CD4-positive, CD25-positive, alpha-beta regulatory T cell (primary cell): ENCODE data around the gene SLC12A4. TPM values are rescaled to one million over a fixed set of nuclear protein-coding genes. Genes with fewer than 3 reads are reported as not detected.
A peak's percentile ranks its signal among the peaks of the same experiment; 100 is the strongest.
"Not testable (repeated sequence)": the region's sequence is repeated elsewhere in the genome, so short reads cannot be mapped to it uniquely, and the experiment has no call there.

Experiments
- ATAC-seq, 2 donors: fragments of 150-1000 bp; cut with Tn5 transposase; one replicate each; pipeline ENCODE4 v1.10.0; 2021; ENCODE audit warnings: low read depth in 2 of 2, moderate number of reproducible peaks in 2 of 2, moderate library complexity in 1 of 2
- DNase-seq, 3 donors: peaks; one replicate each; pipeline versions ENCODE4 v3.0.0 to v3.0.0-alpha.2; 2012 to 2022; ENCODE audit warnings: mixed read lengths in 1 of 3
- H3K27ac ChIP-seq: one replicate; pipeline ENCODE4 v1.7.0; 2013; ENCODE audit warnings: mild to moderate bottlenecking, low read length; ENCODE audit not compliant: insufficient read depth, poor library complexity, severe bottlenecking
- H3K27me3 ChIP-seq: one replicate; pipeline ENCODE4 v1.7.0; 2013; ENCODE audit warnings: low read length; ENCODE audit not compliant: control insufficient read depth, insufficient read depth
- H3K36me3 ChIP-seq: one replicate; pipeline ENCODE4 v1.7.0; 2013; ENCODE audit warnings: mild to moderate bottlenecking, low read length, moderate library complexity; ENCODE audit not compliant: control insufficient read depth, insufficient read depth
- H3K4me1 ChIP-seq: 2 replicates; pipeline ENCODE4 v1.7.0; 2013; ENCODE audit warnings: mild to moderate bottlenecking, low read length; ENCODE audit not compliant: insufficient read depth, control insufficient read depth, poor library complexity, severe bottlenecking
- H3K4me3 ChIP-seq: one replicate; pipeline ENCODE4 v1.7.0; 2013; ENCODE audit warnings: low read depth, mild to moderate bottlenecking, low read length, moderate library complexity
- H3K9me3 ChIP-seq, 2 experiments: 1 replicate in 1 of 2; 2 replicates in 1 of 2; pipeline ENCODE4 v1.7.0; 2013; ENCODE audit warnings: low read length in 2 of 2, mild to moderate bottlenecking in 1 of 2, moderate library complexity in 1 of 2; ENCODE audit not compliant: control insufficient read depth in 2 of 2
- H3K27ac Mint-ChIP-seq, 3 donors: one replicate each; pipeline ENCODE4 v1.8.0; 2020 to 2022; ENCODE audit warnings: mild to moderate bottlenecking in 3 of 3, mixed read lengths in 3 of 3, moderate library complexity in 2 of 3
- H3K27me3 Mint-ChIP-seq: one replicate; pipeline ENCODE4 v1.8.0; 2022; ENCODE audit warnings: mild to moderate bottlenecking, mixed read lengths
- H3K36me3 Mint-ChIP-seq: one replicate; pipeline ENCODE4 v1.8.0; 2020; ENCODE audit warnings: mixed read lengths
- H3K4me1 Mint-ChIP-seq, 4 donors: one replicate each; pipeline ENCODE4 v1.8.0; 2020 to 2022; ENCODE audit warnings: mixed read lengths in 4 of 4, mild to moderate bottlenecking in 1 of 4
- H3K4me3 Mint-ChIP-seq, 4 donors: one replicate each; pipeline ENCODE4 v1.8.0; 2020 to 2022; ENCODE audit warnings: mild to moderate bottlenecking in 4 of 4, mixed read lengths in 4 of 4, moderate library complexity in 3 of 4
- H3K9me3 Mint-ChIP-seq, 7 donors: one replicate each; pipeline ENCODE4 v1.8.0; 2020 to 2022; ENCODE audit warnings: mixed read lengths in 7 of 7, mild to moderate bottlenecking in 3 of 7, moderate library complexity in 2 of 7
- polyA plus RNA-seq, 4 donors: library from polyadenylated mRNA; unstranded; fragments of 300-500 nt; fragmentation: Illumina TruSeq; gene quantifications; one replicate each; pipeline ENCODE4 v1.2.3, GENCODE V29; 2021
- total RNA-seq: library from RNA; stranded (reverse); gene quantifications from one replicate; pipeline ENCODE4 v1.2.3, GENCODE V29; 2022

Gene SLC12A4
- total and polyA plus RNA-seq, 5 donors from 2014 or later: 5.0 to 30.4 (median 6.4) TPM

GRCh38 chr16:67915496-67915769, 53.0 kb downstream of the SLC12A4 start:
- not testable (repeated sequence) for H3K9me3 Mint-ChIP-seq, H3K27me3 ChIP-seq, H3K4me3 ChIP-seq, H3K27me3 Mint-ChIP-seq, H3K9me3 ChIP-seq, H3K4me3 Mint-ChIP-seq, ATAC-seq, DNase-seq, H3K4me1 ChIP-seq, H3K27ac ChIP-seq
- Mint-ChIP-seq H3K27ac (peak overlapping the region in 2 of 3 donors; percentile 48 to 88), H3K36me3 (peaks cover 29% of the 10 kb centered on the region), H3K4me1 (peaks cover 0 to 35% (median 24%) of the 10 kb centered on the region in 4 donors)
- H3K36me3 ChIP-seq: peaks cover 25% of the 10 kb centered on the region

GRCh38 chr16:67914758-67915495, 53.5 kb downstream of the SLC12A4 start:
- Histone ChIP-seq H3K4me3 (no peak overlapping the region), H3K27ac (no peak overlapping the region), H3K36me3 (peaks cover 26% of the 10 kb centered on the region), H3K9me3 (no peaks in the 10 kb centered on the region), H3K4me1 (peaks cover 3% of the 10 kb centered on the region), H3K27me3 (no peaks in the 10 kb centered on the region)
- ATAC-seq (no peak), DNase-seq (no peak)
- Mint-ChIP-seq H3K4me1 (peaks cover 0 to 38% (median 24%) of the 10 kb centered on the region in 4 donors), H3K27ac (peak overlapping the region; percentile 48 to 88 (median 59)), H3K4me3 (no peak overlapping the region), H3K9me3 (peaks cover 0 to 3% (median 0%) of the 10 kb centered on the region in 7 donors), H3K36me3 (peaks cover 29% of the 10 kb centered on the region), H3K27me3 (no peaks in the 10 kb centered on the region)

- Histone ChIP-seq H3K9me3 (no peaks in the 10 kb centered on the region), H3K36me3 (peaks cover 22% of the 10 kb centered on the region), H3K4me1 (no peaks in the 10 kb centered on the region), H3K27ac (no peak overlapping the region), H3K4me3 (no peak overlapping the region), H3K27me3 (no peaks in the 10 kb centered on the region)
- DNase-seq (peak in 1 of 3 donors; percentile 47), ATAC-seq (peak; percentile 70 to 77)
- H3K4me1 Mint-ChIP-seq: peaks cover 3 to 22% (median 7%) of the 10 kb centered on the region in 4 donors
- no peak overlapping the region for H3K4me3 Mint-ChIP-seq
- H3K9me3 Mint-ChIP-seq: no peaks in the 10 kb centered on the region
- H3K36me3 Mint-ChIP-seq: peaks cover 19% of the 10 kb centered on the region
- H3K27me3 Mint-ChIP-seq: no peaks in the 10 kb centered on the region
- H3K27ac Mint-ChIP-seq: peak overlapping the region in 1 of 3 donors; percentile 38
Measured at GRCh38 chr16:67910158-67910557, 58.3 kb downstream of the SLC12A4 start.

- H3K27ac ChIP-seq: no peak overlapping the region
- no peaks in the 10 kb centered on the region for H3K4me1 ChIP-seq
- H3K27ac Mint-ChIP-seq: peak overlapping the region in 2 of 3 donors; percentile 15 to 71
- H3K27me3 Mint-ChIP-seq: no peaks in the 10 kb centered on the region
- H3K27me3 ChIP-seq: no peaks in the 10 kb centered on the region
- H3K9me3 Mint-ChIP-seq: no peaks in the 10 kb centered on the region
- peaks cover 22% of the 10 kb centered on the region for H3K36me3 ChIP-seq
- peaks cover 6 to 19% (median 7%) of the 10 kb centered on the region in 4 donors for H3K4me1 Mint-ChIP-seq
- no peak for DNase-seq
- H3K4me3 Mint-ChIP-seq: no peak overlapping the region
- H3K9me3 ChIP-seq: no peaks in the 10 kb centered on the region
- no peak overlapping the region for H3K4me3 ChIP-seq
- ATAC-seq: no peak
- peaks cover 14% of the 10 kb centered on the region for H3K36me3 Mint-ChIP-seq
Measured at GRCh38 chr16:67909056-67909742, 59.2 kb downstream of the SLC12A4 start.

- DNase-seq (no peak), ATAC-seq (no peak)
- Histone ChIP-seq H3K4me3 (no peak overlapping the region), H3K36me3 (peaks cover 22% of the 10 kb centered on the region), H3K9me3 (no peaks in the 10 kb centered on the region), H3K4me1 (no peaks in the 10 kb centered on the region), H3K27ac (no peak overlapping the region), H3K27me3 (no peaks in the 10 kb centered on the region)
- peak overlapping the region in 2 of 3 donors; percentile 20 to 95 for H3K27ac Mint-ChIP-seq
- H3K4me3 Mint-ChIP-seq: no peak overlapping the region
- H3K27me3 Mint-ChIP-seq: no peaks in the 10 kb centered on the region
- H3K9me3 Mint-ChIP-seq: no peaks in the 10 kb centered on the region
- H3K4me1 Mint-ChIP-seq: peaks cover 6 to 25% (median 9%) of the 10 kb centered on the region in 4 donors
- H3K36me3 Mint-ChIP-seq: peaks cover 16% of the 10 kb centered on the region
Measured at GRCh38 chr16:67907397-67908180, 60.8 kb downstream of the SLC12A4 start.

GRCh38 chr16:67902831-67903230, 65.6 kb downstream of the SLC12A4 start:
- no peaks in the 10 kb centered on the region for H3K27me3 Mint-ChIP-seq
- DNase-seq (no peak), ATAC-seq (no peak)
- no peak overlapping the region for H3K4me3 Mint-ChIP-seq
- H3K27me3 ChIP-seq: no peaks in the 10 kb centered on the region
- H3K4me3 ChIP-seq: no peak overlapping the region
- H3K36me3 Mint-ChIP-seq: peaks cover 13% of the 10 kb centered on the region
- H3K27ac Mint-ChIP-seq: peak overlapping the region in 1 of 3 donors; percentile 58
- H3K9me3 Mint-ChIP-seq: no peaks in the 10 kb centered on the region
- H3K4me1 ChIP-seq: no peaks in the 10 kb centered on the region
- H3K36me3 ChIP-seq: no peaks in the 10 kb centered on the region
- H3K9me3 ChIP-seq: no peaks in the 10 kb centered on the region
- H3K4me1 Mint-ChIP-seq: peaks cover 6 to 34% (median 15%) of the 10 kb centered on the region in 4 donors
- H3K27ac ChIP-seq: no peak overlapping the region

- Histone ChIP-seq H3K4me3 (no peak overlapping the region), H3K4me1 (no peaks in the 10 kb centered on the region), H3K9me3 (no peaks in the 10 kb centered on the region), H3K36me3 (no peaks in the 10 kb centered on the region), H3K27me3 (no peaks in the 10 kb centered on the region), H3K27ac (no peak overlapping the region)
- Mint-ChIP-seq H3K27me3 (no peaks in the 10 kb centered on the region), H3K36me3 (peaks cover 9% of the 10 kb centered on the region), H3K27ac (no peak overlapping the region), H3K4me3 (no peak overlapping the region), H3K4me1 (peaks cover 6 to 41% (median 23%) of the 10 kb centered on the region in 4 donors), H3K9me3 (no peaks in the 10 kb centered on the region)
- DNase-seq: no peak
- ATAC-seq: no peak
Measured at GRCh38 chr16:67901734-67902133, 66.7 kb downstream of the SLC12A4 start.
